SU-DHL-6 (cell line): ENCODE measurements around the gene KAT6B.

ENCODE experiments used
- H2AFZ ChIP-seq: fragments of 200-600 bp; sonication (generic); 2 replicates; pipeline ENCODE4 v1.6.1; 2014; ENCODE audit warnings: low read depth, mild to moderate bottlenecking, moderate library complexity, mixed read lengths, antibody characterized with exemption, low read length; ENCODE audit not compliant: severe bottlenecking
- H3F3A ChIP-seq: fragments of 200-600 bp; shearing (Covaris generic); 2 replicates; pipeline ENCODE4 v1.6.0; 2016; ENCODE audit warnings: antibody characterized with exemption, mild to moderate bottlenecking; ENCODE audit not compliant: insufficient read depth
- H3K27ac ChIP-seq: fragments of 200-600 bp; sonication (generic); 2 replicates; pipeline ENCODE4 v1.5.1; 2016; ENCODE audit warnings: low read depth, mild to moderate bottlenecking, low read length, moderate library complexity, mixed read lengths
- H3K27me3 ChIP-seq: fragments of 200-600 bp; sonication (generic), shearing (Covaris generic); 2 replicates; pipeline ENCODE4 v1.6.0; 2014; ENCODE audit warnings: mild to moderate bottlenecking, low read length
- H3K36me3 ChIP-seq: fragments of 200-600 bp; sonication (generic); 2 replicates; pipeline ENCODE4 v1.6.1; 2014; ENCODE audit warnings: mild to moderate bottlenecking, low read length, mixed read lengths
- H3K4me2 ChIP-seq: fragments of 300-600, 200-600 bp; shearing (Covaris generic), sonication (generic); 2 replicates; pipeline ENCODE4 v1.6.0; 2014; ENCODE audit warnings: low read length, low read depth, mild to moderate bottlenecking; ENCODE audit not compliant: poor library complexity, severe bottlenecking
- H3K4me3 ChIP-seq: fragments of 200-600 bp; sonication (generic); 2 replicates; pipeline ENCODE4 v1.5.1; 2014; ENCODE audit warnings: antibody characterized with exemption, low read length, mild to moderate bottlenecking, mixed read lengths; ENCODE audit not compliant: insufficient read depth, poor library complexity, severe bottlenecking
- H3K79me2 ChIP-seq: fragments of 200-600 bp; sonication (generic); 2 replicates; pipeline ENCODE4 v1.6.1; 2014; ENCODE audit warnings: mild to moderate bottlenecking, low read length, moderate library complexity; ENCODE audit not compliant: insufficient read depth
- H3K9ac ChIP-seq: fragments of 200-600 bp; sonication (generic); 2 replicates; pipeline ENCODE4 v1.7.0; 2014; ENCODE audit warnings: mild to moderate bottlenecking, low read length
- H3K9me2 ChIP-seq: fragments of 200-600 bp; sonication (generic); replicated peaks from 2 replicates; pipeline ENCODE4 v1.6.1; 2014; ENCODE audit warnings: low read length; ENCODE audit not compliant: insufficient read depth
- H3K9me3 ChIP-seq: fragments of 200-600 bp; sonication (generic); 2 replicates; pipeline ENCODE4 v1.6.1; 2014; ENCODE audit warnings: low read length, mixed read lengths; ENCODE audit not compliant: insufficient read depth
- H4K20me1 ChIP-seq: fragments of 200-600 bp; sonication (generic); 2 replicates; pipeline ENCODE4 v1.6.1; 2014; ENCODE audit warnings: low read depth, mild to moderate bottlenecking, antibody characterized with exemption, low read length, moderate library complexity, mixed read lengths
- CTCF ChIP-seq: fragments of 200-600 bp; sonication (generic); IDR thresholded peaks from one replicate; pipeline ENCODE4 v1.5.1; 2017; ENCODE audit warnings: antibody characterized with exemption, mild to moderate bottlenecking, low read length, moderate library complexity; ENCODE audit not compliant: insufficient read depth, poor library complexity, severe bottlenecking
- EZH2phosphoT487 ChIP-seq: fragments of 200-600 bp; sonication (generic), shearing (Covaris generic); conservative IDR thresholded peaks from 2 replicates; pipeline ENCODE4 v1.6.1; 2018; ENCODE audit warnings: mild to moderate bottlenecking, antibody characterized with exemption, low read length, moderate library complexity, mixed read lengths

The KAT6B gene

GRCh38 chr10:75002967-75003594 is 176.7 kb downstream of the KAT6B start:
- Histone ChIP-seq H3K79me2 (no peaks in the 10 kb centered on the region), H3K4me3 (no peak overlapping the region), H3K36me3 (no peaks in the 10 kb centered on the region), H3F3A (no peaks in the 10 kb centered on the region), H3K4me2 (no peak overlapping the region), H3K9me3 (no peaks in the 10 kb centered on the region), H3K27ac (no peak overlapping the region), H4K20me1 (no peaks in the 10 kb centered on the region), H3K9ac (no peak overlapping the region), H3K9me2 (no peaks in the 10 kb centered on the region), H2AFZ (no peak overlapping the region), H3K27me3 (no peaks in the 10 kb centered on the region)
- TF ChIP-seq CTCF (no peak), EZH2phosphoT487 (no peak)

GRCh38 chr10:75003891-75004290 is 177.5 kb downstream of the KAT6B start:
- no peaks in the 10 kb centered on the region for H3F3A ChIP-seq
- TF ChIP-seq EZH2phosphoT487 (no peak), CTCF (no peak)
- H3K9ac ChIP-seq, result no peak overlapping the region
- H3K4me2 ChIP-seq, result no peak overlapping the region
- no peak overlapping the region for H2AFZ ChIP-seq
- H3K27me3 ChIP-seq, result no peaks in the 10 kb centered on the region
- H4K20me1 ChIP-seq, result no peaks in the 10 kb centered on the region
- no peaks in the 10 kb centered on the region for H3K36me3 ChIP-seq
- H3K4me3 ChIP-seq, result no peak overlapping the region
- no peak overlapping the region for H3K27ac ChIP-seq
- H3K79me2 ChIP-seq, result no peaks in the 10 kb centered on the region
- no peaks in the 10 kb centered on the region for H3K9me2 ChIP-seq
- H3K9me3 ChIP-seq, result no peaks in the 10 kb centered on the region

- H3K36me3 ChIP-seq, result no peaks in the 10 kb centered on the region
- H3K27ac ChIP-seq, result no peak overlapping the region
- no peaks in the 10 kb centered on the region for H3K79me2 ChIP-seq
- H2AFZ ChIP-seq, result no peak overlapping the region
- no peaks in the 10 kb centered on the region for H3K9me3 ChIP-seq
- no peaks in the 10 kb centered on the region for H3K27me3 ChIP-seq
- H3K9me2 ChIP-seq, result no peaks in the 10 kb centered on the region
- TF ChIP-seq CTCF (no peak), EZH2phosphoT487 (no peak)
- H3K9ac ChIP-seq, result no peak overlapping the region
- no peak overlapping the region for H3K4me3 ChIP-seq
- H3K4me2 ChIP-seq, result no peak overlapping the region
- no peaks in the 10 kb centered on the region for H4K20me1 ChIP-seq
- no peaks in the 10 kb centered on the region for H3F3A ChIP-seq
These were observed 181.2 kb downstream of the KAT6B start for GRCh38 chr10:75007646-75008045.
